Limb (tissue), 2 donors: ENCODE measurements around the gene SMPDL3A.

Experiments used
- DNase-seq, 2 donors: peaks; one replicate each; pipeline ENCODE4 v3.0.0-alpha.2; 2016; ENCODE audit errors: extremely low spot score in 2 of 2

Gene SMPDL3A

GRCh38 chr6:122853259-122853995, 64.4 kb downstream of the SMPDL3A start:
- DNase-seq = no peak
